CD8-positive, alpha-beta memory T cell (primary cell): Measurements from ENCODE around the gene VAMP2. TPM values are rescaled to one million over a fixed set of nuclear protein-coding genes. Genes with fewer than 3 reads are reported as not detected.
A peak's percentile ranks its signal among the peaks of the same experiment; 100 is the strongest.

ENCODE experiments used
- CTCF ChIA-PET: fragments of 350-600 bp; sonication (Branson Sonifier 250); formaldehyde crosslinking; loops from one replicate; lab custom pipeline; 2021; ENCODE audit warnings: antibody characterized with exemption; lab: Charles Lee
- POLR2A ChIA-PET: fragments of 350-600 bp; sonication (Branson Sonifier 250); formaldehyde crosslinking; loops from one replicate; lab custom pipeline; 2021; ENCODE audit warnings: antibody characterized with exemption; lab: Charles Lee
- DNase-seq, 5 donors: peaks; one replicate each; pipeline versions ENCODE4 v3.0.0 to v3.0.0-alpha.2; 2020 to 2022; ENCODE audit warnings: mixed read lengths in 1 of 5
- H3K27ac ChIP-seq: one replicate; pipeline ENCODE4 v1.7.0; 2013; ENCODE audit warnings: low read depth, mild to moderate bottlenecking, low read length, moderate library complexity
- H3K27me3 ChIP-seq: 2 replicates; pipeline ENCODE4 v1.7.0; 2013; ENCODE audit warnings: low read length, mild to moderate bottlenecking; ENCODE audit not compliant: insufficient read depth, poor library complexity, severe bottlenecking
- H3K36me3 ChIP-seq: 2 replicates; pipeline ENCODE4 v1.7.0; 2013; ENCODE audit warnings: mild to moderate bottlenecking, low read length, moderate library complexity; ENCODE audit not compliant: insufficient read depth
- H3K4me1 ChIP-seq: 2 replicates; pipeline ENCODE4 v1.7.0; 2013; ENCODE audit warnings: mild to moderate bottlenecking, low read length, moderate library complexity; ENCODE audit not compliant: insufficient read depth
- H3K4me3 ChIP-seq: 2 replicates; pipeline ENCODE4 v1.7.0; 2013; ENCODE audit warnings: mild to moderate bottlenecking, low read length
- H3K9me3 ChIP-seq: 2 replicates; pipeline ENCODE4 v1.7.0; 2013; ENCODE audit warnings: mild to moderate bottlenecking, low read length
- H3K27ac Mint-ChIP-seq, 8 donors: one replicate each; pipeline ENCODE4 v1.8.0; 2020 to 2021; ENCODE audit warnings: mixed read lengths in 8 of 8, mild to moderate bottlenecking in 6 of 8, inconsistent platforms in 3 of 8, moderate library complexity in 3 of 8
- H3K27me3 Mint-ChIP-seq, 2 donors: one replicate each; pipeline ENCODE4 v1.8.0; 2020 to 2021; ENCODE audit warnings: mixed read lengths in 2 of 2, mild to moderate bottlenecking in 1 of 2, moderate library complexity in 1 of 2
- H3K36me3 Mint-ChIP-seq, 3 donors: one replicate each; pipeline ENCODE4 v1.8.0; 2020 to 2021; ENCODE audit warnings: mixed read lengths in 3 of 3, inconsistent platforms in 1 of 3, mild to moderate bottlenecking in 1 of 3
- H3K4me1 Mint-ChIP-seq, 3 donors: one replicate each; pipeline ENCODE4 v1.8.0; 2020 to 2021; ENCODE audit warnings: mixed read lengths in 3 of 3, inconsistent platforms in 1 of 3, mild to moderate bottlenecking in 1 of 3
- H3K4me3 Mint-ChIP-seq, 7 donors: one replicate each; pipeline ENCODE4 v1.8.0; 2020 to 2021; ENCODE audit warnings: mixed read lengths in 7 of 7, mild to moderate bottlenecking in 6 of 7, moderate library complexity in 4 of 7, inconsistent platforms in 2 of 7
- H3K9me3 Mint-ChIP-seq, 5 donors: one replicate each; pipeline ENCODE4 v1.8.0; 2020 to 2022; ENCODE audit warnings: mixed read lengths in 5 of 5, mild to moderate bottlenecking in 3 of 5, moderate library complexity in 2 of 5, inconsistent platforms in 1 of 5
- polyA plus RNA-seq: library from polyadenylated mRNA; unstranded; fragments of 300-500 nt; fragmentation: Illumina TruSeq; gene quantifications from one replicate; pipeline ENCODE4 v1.2.3, GENCODE V29; 2021
- total RNA-seq, 2 experiments: library from RNA; stranded (reverse); gene quantifications; one replicate each; pipeline ENCODE4 v1.2.3, GENCODE V29; 2021

Gene VAMP2
- total and polyA plus RNA-seq, 3 experiments from 2014 or later = 38.3 to 98.3 (median 41.0) TPM

- ChIA-PET POLR2A (interaction anchor here (0.6 to 5.6 kb wide), 5 partner anchors 11 to 94 kb away, joined by 3 to 37 read pairs (median 5); partner anchors contain the start of gene CTC1), CTCF (interaction anchor here (5.3 to 11.7 kb wide), 3 partner anchors 16 to 34 kb away, joined by 23 to 108 read pairs (median 52); partner anchors contain the start of gene ALOXE3)
- peak overlapping the region; percentile 100 for H3K4me3 ChIP-seq
- H3K27me3 ChIP-seq = no peaks in the 10 kb centered on the region
- peak in 2 of 5 donors; percentile 46 to 66 for DNase-seq
- Mint-ChIP-seq H3K27ac (peak overlapping the region in 1 of 8 donors; percentile 99), H3K9me3 (peaks cover 0 to 4% (median 0%) of the 10 kb centered on the region in 5 donors), H3K36me3 (peaks cover 5 to 56% (median 7%) of the 10 kb centered on the region in 3 donors), H3K27me3 (peaks cover 0 to 20% of the 10 kb centered on the region in 2 donors), H3K4me1 (peaks cover 22 to 67% (median 35%) of the 10 kb centered on the region in 3 donors), H3K4me3 (peak overlapping the region in 3 of 7 donors; percentile 44 to 98 (median 97))
- H3K27ac ChIP-seq = peak overlapping the region; percentile 100
- peaks cover 66% of the 10 kb centered on the region for H3K4me1 ChIP-seq
- no peaks in the 10 kb centered on the region for H3K9me3 ChIP-seq
- H3K36me3 ChIP-seq = peaks cover 26% of the 10 kb centered on the region
These were observed 9.2 kb downstream of the VAMP2 start for GRCh38 chr17:8153525-8153956.

DNA sequence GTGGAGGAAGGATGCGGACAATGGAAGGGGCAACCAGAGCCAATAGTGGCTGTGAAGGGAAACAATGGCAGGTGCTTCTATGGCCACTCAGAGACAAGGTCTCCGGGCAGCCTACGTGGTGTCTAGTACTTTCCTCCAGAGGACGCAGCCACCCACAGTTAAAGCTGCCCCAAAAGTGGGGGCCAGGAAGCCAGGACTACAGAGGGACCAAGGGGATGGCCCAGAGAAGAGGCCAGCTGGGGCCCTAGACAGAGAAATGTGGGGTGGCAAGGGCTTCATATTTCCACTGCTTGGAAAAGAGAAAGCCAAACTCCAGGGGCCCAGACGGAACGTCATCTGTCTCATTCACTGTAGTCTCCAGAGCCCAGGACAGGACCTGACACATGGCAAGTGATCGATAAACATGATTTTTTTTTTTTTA lies 9.7 kb downstream of the VAMP2 start:
- peak overlapping the region; percentile 60 for H3K4me3 ChIP-seq

DNA sequence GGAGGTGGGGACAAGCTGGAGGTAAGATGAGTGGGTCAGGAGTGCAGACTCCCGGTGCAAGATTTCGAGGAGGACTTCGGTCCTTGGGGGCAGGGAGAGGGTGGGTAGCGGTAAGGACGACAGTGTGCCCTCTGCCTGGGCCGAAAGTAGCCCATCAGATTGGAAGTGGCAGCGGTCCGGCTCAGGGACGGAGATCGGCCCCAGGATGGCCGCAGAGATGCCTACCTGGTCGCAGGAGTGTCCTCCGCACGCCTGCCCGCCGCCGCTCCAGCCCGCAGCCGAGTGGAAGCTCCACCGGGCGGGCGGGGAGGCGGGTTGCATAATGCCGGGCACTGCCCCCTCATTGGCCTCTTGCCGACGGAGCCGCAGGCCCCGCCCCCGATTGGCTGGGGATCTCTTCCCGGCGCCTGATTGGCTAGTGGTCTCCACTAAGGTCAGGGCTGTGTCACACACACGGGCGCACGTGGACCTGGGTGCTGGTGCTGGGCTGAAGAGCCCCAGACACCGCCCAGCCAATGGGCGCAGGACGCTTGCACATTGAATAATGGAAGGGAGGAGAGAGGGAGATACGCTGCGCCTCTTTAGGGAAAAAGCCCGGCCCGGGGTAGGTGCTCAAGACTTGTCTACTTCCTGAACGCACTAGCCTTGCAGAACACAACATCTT lies 10.5 kb downstream of the VAMP2 start, which contains the start of gene PER1:
PER1 (minus strand) TSS at position 293 of the 664 bp plus-strand sequence. CDS start 1,698 bp downstream, outside the sequence.
- CTCF ChIA-PET = interaction anchor here (1.0 to 11.7 kb wide), 4 partner anchors 14 to 79 kb away, joined by 3 to 108 read pairs (median 13); partner anchors contain the start of gene ALOXE3
- Mint-ChIP-seq H3K4me3 (peak within 1 kb of the TSS in 3 of 7 donors; percentile 93 to 98 (median 97)), H3K27me3 (peaks cover 0 to 20% of the 10 kb centered on the region in 2 donors), H3K36me3 (peaks cover 6 to 65% (median 11%) of the 10 kb centered on the region in 3 donors), H3K27ac (peak within 1 kb of the TSS in 2 of 8 donors; percentile 91 to 99), H3K9me3 (peaks cover 0 to 4% (median 0%) of the 10 kb centered on the region in 5 donors), H3K4me1 (peaks cover 19 to 65% (median 33%) of the 10 kb centered on the region in 3 donors)
- Histone ChIP-seq H3K9me3 (no peaks in the 10 kb centered on the region), H3K4me3 (peak within 1 kb of the TSS; percentile 60), H3K27ac (peak within 1 kb of the TSS; percentile 100), H3K4me1 (peaks cover 60% of the 10 kb centered on the region), H3K36me3 (peaks cover 35% of the 10 kb centered on the region), H3K27me3 (no peaks in the 10 kb centered on the region)
- DNase-seq = peak; percentile 77 to 89 (median 78)
- POLR2A ChIA-PET = interaction anchor here (0.9 to 2.5 kb wide), 7 partner anchors 9 to 33 kb away, joined by 3 to 10 read pairs (median 6); no protein-coding TSS in a partner anchor

More for the DNA sequence above, 9.7 kb downstream of the VAMP2 start:
- H3K36me3 ChIP-seq = peaks cover 28% of the 10 kb centered on the region
- H3K4me1 Mint-ChIP-seq = peaks cover 19 to 65% (median 33%) of the 10 kb centered on the region in 3 donors
- peaks cover 0 to 4% (median 0%) of the 10 kb centered on the region in 5 donors for H3K9me3 Mint-ChIP-seq
- no peaks in the 10 kb centered on the region for H3K27me3 ChIP-seq
- peaks cover 0 to 20% of the 10 kb centered on the region in 2 donors for H3K27me3 Mint-ChIP-seq
- H3K27ac ChIP-seq = peak overlapping the region; percentile 100
- H3K27ac Mint-ChIP-seq = peak overlapping the region in 1 of 8 donors; percentile 99
- peak in 2 of 5 donors; percentile 25 to 51 for DNase-seq
- POLR2A ChIA-PET = interaction anchor here (0.6 to 5.6 kb wide), 4 partner anchors 11 to 69 kb away, joined by 3 to 37 read pairs (median 18); no protein-coding TSS in a partner anchor
- peaks cover 61% of the 10 kb centered on the region for H3K4me1 ChIP-seq
- H3K4me3 Mint-ChIP-seq = peak overlapping the region in 2 of 7 donors; percentile 97 to 98
- H3K36me3 Mint-ChIP-seq = peaks cover 6 to 58% (median 7%) of the 10 kb centered on the region in 3 donors
- H3K9me3 ChIP-seq = no peaks in the 10 kb centered on the region
- CTCF ChIA-PET = interaction anchor here (1.1 to 11.7 kb wide), 3 partner anchors 15 to 79 kb away, joined by 3 to 108 read pairs (median 23); partner anchors contain the start of gene ALOXE3

DNA sequence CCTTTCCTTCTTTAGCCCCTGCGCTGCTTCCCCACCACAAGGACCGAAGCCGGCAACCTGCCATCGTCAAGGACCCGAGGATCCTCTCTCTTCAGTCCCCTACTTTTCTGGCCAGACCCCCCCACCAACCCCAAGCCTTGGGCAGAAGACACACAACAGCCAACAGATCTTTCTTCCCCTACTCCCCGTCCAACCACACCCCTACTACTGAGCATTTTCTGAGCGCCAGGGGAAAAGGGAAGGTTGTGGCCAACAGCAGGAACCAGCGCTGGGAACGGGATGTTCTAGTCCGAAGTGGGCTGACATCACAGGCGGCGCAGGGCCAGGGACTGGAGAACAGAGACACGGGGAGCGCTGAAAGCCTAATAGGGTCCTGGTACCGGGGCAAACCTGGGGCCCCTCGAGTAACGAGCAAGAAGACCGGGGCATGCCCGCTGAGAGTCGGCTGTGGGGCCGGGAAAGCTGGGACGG lies 11.1 kb downstream of the VAMP2 start:
- Histone ChIP-seq H3K4me3 (peak overlapping the region; percentile 60), H3K27ac (peak overlapping the region; percentile 100), H3K27me3 (no peaks in the 10 kb centered on the region), H3K4me1 (peaks cover 55% of the 10 kb centered on the region), H3K36me3 (peaks cover 40% of the 10 kb centered on the region), H3K9me3 (no peaks in the 10 kb centered on the region)
- peaks cover 0 to 4% (median 0%) of the 10 kb centered on the region in 5 donors for H3K9me3 Mint-ChIP-seq
- peak overlapping the region in 3 of 7 donors; percentile 93 to 98 (median 97) for H3K4me3 Mint-ChIP-seq
- peaks cover 19 to 68% (median 33%) of the 10 kb centered on the region in 3 donors for H3K4me1 Mint-ChIP-seq
- H3K36me3 Mint-ChIP-seq = peaks cover 6 to 68% (median 14%) of the 10 kb centered on the region in 3 donors
- DNase-seq = peak in 2 of 5 donors; percentile 66 to 69
- ChIA-PET CTCF (interaction anchor here (1.0 to 11.7 kb wide), 6 partner anchors 14 to 78 kb away, joined by 3 to 108 read pairs (median 5); partner anchors contain the start of gene ALOXE3), POLR2A (interaction anchor here (0.9 to 2.5 kb wide), 11 partner anchors 9 to 97 kb away, joined by 3 to 10 read pairs (median 5); partner anchors contain the start of gene CTC1)
- peak overlapping the region in 2 of 8 donors; percentile 91 to 99 for H3K27ac Mint-ChIP-seq
- peaks cover 0 to 20% of the 10 kb centered on the region in 2 donors for H3K27me3 Mint-ChIP-seq

- Mint-ChIP-seq H3K4me1 (peaks cover 19 to 68% (median 33%) of the 10 kb centered on the region in 3 donors), H3K27me3 (peaks cover 0 to 20% of the 10 kb centered on the region in 2 donors), H3K36me3 (peaks cover 6 to 73% (median 17%) of the 10 kb centered on the region in 3 donors), H3K4me3 (peak overlapping the region in 4 of 7 donors; percentile 57 to 98 (median 95)), H3K9me3 (peaks cover 0 to 4% (median 0%) of the 10 kb centered on the region in 5 donors), H3K27ac (peak overlapping the region in 3 of 8 donors; percentile 87 to 99 (median 91))
- DNase-seq = peak; percentile 87 to 97 (median 95)
- Histone ChIP-seq H3K9me3 (no peaks in the 10 kb centered on the region), H3K27me3 (no peaks in the 10 kb centered on the region), H3K4me3 (peak overlapping the region; percentile 60), H3K36me3 (peaks cover 45% of the 10 kb centered on the region), H3K4me1 (peaks cover 55% of the 10 kb centered on the region), H3K27ac (peak overlapping the region; percentile 100)
- ChIA-PET CTCF (interaction anchor here (0.6 to 11.7 kb wide), 6 partner anchors 10 to 70 kb away, joined by 3 to 108 read pairs (median 5); partner anchors contain the start of gene ALOXE3), POLR2A (interaction anchor here (0.9 to 2.5 kb wide), 12 partner anchors 10 to 97 kb away, joined by 3 to 16 read pairs (median 6); partner anchors contain the start of gene CTC1)
These were observed 11.6 kb downstream of the VAMP2 start for GRCh38 chr17:8151120-8151640.

DNA sequence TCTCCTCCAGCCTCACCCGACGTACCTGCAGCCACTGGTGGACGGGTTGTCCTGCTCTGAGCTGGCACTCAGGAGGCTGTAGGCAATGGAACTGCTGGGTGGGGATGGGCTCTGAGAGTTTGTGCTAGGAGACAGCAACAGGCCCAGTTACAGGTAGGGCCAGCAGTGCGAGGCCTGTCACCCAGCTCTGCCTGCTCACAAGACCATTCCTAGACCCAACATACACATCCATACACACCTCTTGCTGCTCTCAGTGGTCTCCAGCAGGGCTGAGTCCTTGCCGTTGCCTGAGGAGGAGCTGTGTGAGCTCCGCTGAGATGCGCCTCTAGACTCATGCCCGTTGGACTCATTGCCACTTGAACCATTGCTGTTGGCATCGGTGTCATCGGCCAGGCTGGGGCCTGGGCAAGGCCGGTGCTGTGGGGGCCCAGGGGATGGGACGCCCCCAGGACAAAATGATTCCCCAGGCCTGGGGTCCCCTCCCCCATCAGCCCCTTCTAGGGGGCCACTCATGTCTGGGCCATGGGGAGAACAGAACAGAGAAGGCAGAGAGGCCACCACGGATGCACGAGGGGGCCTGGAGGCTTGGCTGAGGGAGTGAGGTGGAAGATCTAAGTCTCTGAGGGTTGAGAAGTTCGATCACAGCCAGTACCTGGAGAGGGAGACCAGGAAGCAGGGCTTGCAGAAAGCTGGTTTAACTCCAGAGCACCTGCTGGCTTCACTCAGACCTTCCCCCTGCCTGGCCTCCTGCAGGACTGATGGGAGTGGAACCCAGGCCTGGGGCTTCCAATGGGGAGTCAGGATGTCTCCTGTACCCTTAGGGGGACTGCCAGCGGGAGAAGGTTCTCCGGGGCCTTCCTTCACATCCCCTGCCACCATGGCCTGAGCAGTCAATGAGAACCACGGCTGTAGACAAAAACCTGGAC lies 12.3 kb downstream of the VAMP2 start:
- peak overlapping the region in 3 of 8 donors; percentile 71 to 98 (median 87) for H3K27ac Mint-ChIP-seq
- DNase-seq = peak in 2 of 5 donors; percentile 4 to 49
- H3K27me3 Mint-ChIP-seq = peaks cover 0 to 20% of the 10 kb centered on the region in 2 donors
- Histone ChIP-seq H3K4me3 (peak overlapping the region; percentile 13), H3K27me3 (no peaks in the 10 kb centered on the region), H3K36me3 (peaks cover 52% of the 10 kb centered on the region), H3K4me1 (peaks cover 49% of the 10 kb centered on the region), H3K9me3 (no peaks in the 10 kb centered on the region), H3K27ac (peak overlapping the region; percentile 100)
- H3K4me3 Mint-ChIP-seq = peak overlapping the region in 5 of 7 donors; percentile 19 to 98 (median 93)
- peaks cover 6 to 79% (median 17%) of the 10 kb centered on the region in 3 donors for H3K36me3 Mint-ChIP-seq
- CTCF ChIA-PET = interaction anchor here (0.6 to 11.7 kb wide), 5 partner anchors 11 to 40 kb away, joined by 3 to 108 read pairs (median 6); partner anchors contain the start of gene ALOXE3
- H3K9me3 Mint-ChIP-seq = peaks cover 0 to 4% (median 0%) of the 10 kb centered on the region in 5 donors
- peaks cover 19 to 67% (median 33%) of the 10 kb centered on the region in 3 donors for H3K4me1 Mint-ChIP-seq
- POLR2A ChIA-PET = interaction anchor here (0.6 to 2.5 kb wide), 10 partner anchors 10 to 98 kb away, joined by 3 to 16 read pairs (median 7); partner anchors contain the start of gene CTC1
